SK-N-SH (cell line): ENCODE data around the gene TBKBP1. TPM values are rescaled to one million over a fixed set of nuclear protein-coding genes. Genes with fewer than 3 reads are reported as not detected.

ENCODE experiments used
- CTCF ChIA-PET: fragments of 300-600, 350-600 bp; formaldehyde crosslinking; extraction: SDS; loops from one replicate; lab custom pipeline; 2021; lab: Yijun Ruan, JAX
- POLR2A ChIA-PET: fragments of 350-600 bp; sonication (Branson Sonifier 250); formaldehyde crosslinking; extraction: SDS; loops from one replicate; lab custom pipeline; 2020; ENCODE audit warnings: antibody characterized with exemption, inconsistent platforms; lab: Yijun Ruan, JAX
- DNase-seq: peaks from one replicate; pipeline ENCODE4 v3.0.0; 2012
- H2AFZ ChIP-seq: fragments of 200-600 bp; sonication (generic); 2 replicates; pipeline ENCODE4 v1.8.1; 2016; ENCODE audit warnings: antibody characterized with exemption, mild to moderate bottlenecking, low read depth
- H3F3A ChIP-seq: fragments of 200-600 bp; sonication (generic); replicated peaks from 2 replicates; pipeline ENCODE3; 2016; ENCODE audit warnings: antibody characterized with exemption, mild to moderate bottlenecking; ENCODE audit not compliant: insufficient read depth
- H3K27ac ChIP-seq, 2 experiments: fragments of 200-500 bp in 1 of 2; fragments of 200-600 bp in 1 of 2; sonication (Bioruptor generic) in 1 of 2; sonication (generic), shearing (Covaris generic) in 1 of 2; 2 replicates each; pipeline versions ENCODE4 v1.5.1 to v1.6.1; 2014 to 2016; ENCODE audit warnings: low read depth in 2 of 2, inconsistent platforms in 1 of 2, low read length in 1 of 2, mild to moderate bottlenecking in 1 of 2, mixed read lengths in 1 of 2
- H3K27me3 ChIP-seq: fragments of 200-600 bp; sonication (generic), shearing (Covaris generic); 2 replicates; pipeline ENCODE4 v1.6.1; 2016; ENCODE audit warnings: mixed run types; ENCODE audit not compliant: insufficient read depth
- H3K36me3 ChIP-seq, 2 experiments: fragments of 200-500 bp in 1 of 2; fragments of 200-600 bp in 1 of 2; sonication (Bioruptor generic) in 1 of 2; sonication (generic) in 1 of 2; replicated peaks in 1 of 2; 2 replicates each; pipeline versions ENCODE3 to v1.5.1; 2014 to 2016; ENCODE audit warnings: low read length in 1 of 2, mild to moderate bottlenecking in 1 of 2; ENCODE audit not compliant: insufficient read depth in 2 of 2, control insufficient read depth in 1 of 2
- H3K4me1 ChIP-seq, 2 experiments: fragments of 200-500 bp in 1 of 2; fragments of 200-600 bp in 1 of 2; sonication (Bioruptor generic) in 1 of 2; sonication (generic), shearing (Covaris generic) in 1 of 2; 2 replicates each; pipeline versions ENCODE4 v1.5.1 to v1.6.1; 2014 to 2016; ENCODE audit warnings: low read depth in 1 of 2, low read length in 1 of 2, mixed run types in 1 of 2; ENCODE audit not compliant: insufficient read depth in 2 of 2, control insufficient read depth in 1 of 2
- H3K4me2 ChIP-seq: fragments of 200-600 bp; sonication (generic), shearing (Covaris generic); 2 replicates; pipeline ENCODE4 v1.6.1; 2017; ENCODE audit warnings: mixed run types
- H3K4me3 ChIP-seq, 2 experiments: fragments of 200-500 bp in 1 of 2; fragments of 200-600 bp in 1 of 2; sonication (Bioruptor generic) in 1 of 2; sonication (generic), shearing (Covaris generic) in 1 of 2; 2 replicates each; pipeline versions ENCODE4 v1.5.1 to v1.8.1; 2014 to 2016; ENCODE audit warnings: low read depth in 2 of 2, inconsistent platforms in 1 of 2, low read length in 1 of 2, mild to moderate bottlenecking in 1 of 2, mixed read lengths in 1 of 2, moderate library complexity in 1 of 2
- H3K79me2 ChIP-seq: fragments of 200-600 bp; sonication (generic); 2 replicates; pipeline ENCODE4 v1.8.1; 2017; ENCODE audit warnings: mild to moderate bottlenecking; ENCODE audit not compliant: insufficient read depth
- H3K9ac ChIP-seq: fragments of 200-600 bp; sonication (generic); 2 replicates; pipeline ENCODE4 v1.6.1; 2017; ENCODE audit warnings: mixed run types
- H3K9me2 ChIP-seq: fragments of 200-600 bp; sonication (generic); 2 replicates; pipeline ENCODE4 v1.6.1; 2017; ENCODE audit warnings: mixed run types
- H3K9me3 ChIP-seq: fragments of 200-600 bp; sonication (generic); 2 replicates; pipeline ENCODE4 v1.6.1; 2017; ENCODE audit warnings: mixed run types, mild to moderate bottlenecking, moderate library complexity
- H4K20me1 ChIP-seq: fragments of 200-600 bp; sonication (generic); 2 replicates; pipeline ENCODE4 v1.6.1; 2017; ENCODE audit warnings: mild to moderate bottlenecking, mixed run types; ENCODE audit not compliant: insufficient read depth
- GATA2 ChIP-seq: sonication (generic); formaldehyde crosslinking; IDR thresholded peaks from 2 replicates; pipeline ENCODE4 v1.5.0; 2020; ENCODE audit warnings: mild to moderate bottlenecking, missing genetic modification reagents
- RFX5 ChIP-seq: IDR thresholded peaks from 2 replicates; pipeline ENCODE4 v1.6.1; 2012; ENCODE audit warnings: mild to moderate bottlenecking, improper control_type of control experiment, low read length
- RXRA ChIP-seq: IDR thresholded peaks from 2 replicates; pipeline ENCODE4 v1.4.0; 2012; ENCODE audit warnings: low read depth, mild to moderate bottlenecking, borderline replicate concordance
- YY1 ChIP-seq: IDR thresholded peaks from 2 replicates; pipeline ENCODE4 v1.4.0; 2012; ENCODE audit warnings: low read depth, mild to moderate bottlenecking
- WGBS: methylation state at CpG from one replicate; pipeline ENCODE4 v1.1.6; 2017; ENCODE audit warnings: low lambda C conversion rate; 5-methylcytosine and 5-hydroxymethylcytosine counted together
- polyA plus RNA-seq, 3 experiments: library from polyadenylated mRNA; depleted of rRNA; stranded (reverse); fragments of >200 nt; gene quantifications; 2 replicates each; pipeline ENCODE4 v1.2.3, GENCODE V29; 2012
- TF ChIP-seq, protein P1 (sequence below): fragments of 150-350 bp; IDR thresholded peaks from 2 replicates; pipeline ENCODE4 v1.6.1; 2016; ENCODE audit warnings: mild to moderate bottlenecking, low read depth, low read length
- TF ChIP-seq, protein P2 (sequence below): IDR thresholded peaks from 2 replicates; pipeline ENCODE4 v1.4.0; 2012; ENCODE audit warnings: low read depth
- TF ChIP-seq, protein P3 (sequence below): IDR thresholded peaks from 2 replicates; pipeline ENCODE4 v1.4.0; 2012; ENCODE audit warnings: low read depth, borderline replicate concordance
- TF ChIP-seq, protein P4 (sequence below): fragments of 200-600 bp; sonication (generic); IDR thresholded peaks from 2 replicates; pipeline ENCODE4 v1.6.1; 2017; ENCODE audit warnings: antibody characterized with exemption, mild to moderate bottlenecking, moderate library complexity

The TBKBP1 gene
- polyA plus RNA-seq, 1 of the 3 experiments (the other 2 are of a cell fraction): 14.4 TPM

DNA sequence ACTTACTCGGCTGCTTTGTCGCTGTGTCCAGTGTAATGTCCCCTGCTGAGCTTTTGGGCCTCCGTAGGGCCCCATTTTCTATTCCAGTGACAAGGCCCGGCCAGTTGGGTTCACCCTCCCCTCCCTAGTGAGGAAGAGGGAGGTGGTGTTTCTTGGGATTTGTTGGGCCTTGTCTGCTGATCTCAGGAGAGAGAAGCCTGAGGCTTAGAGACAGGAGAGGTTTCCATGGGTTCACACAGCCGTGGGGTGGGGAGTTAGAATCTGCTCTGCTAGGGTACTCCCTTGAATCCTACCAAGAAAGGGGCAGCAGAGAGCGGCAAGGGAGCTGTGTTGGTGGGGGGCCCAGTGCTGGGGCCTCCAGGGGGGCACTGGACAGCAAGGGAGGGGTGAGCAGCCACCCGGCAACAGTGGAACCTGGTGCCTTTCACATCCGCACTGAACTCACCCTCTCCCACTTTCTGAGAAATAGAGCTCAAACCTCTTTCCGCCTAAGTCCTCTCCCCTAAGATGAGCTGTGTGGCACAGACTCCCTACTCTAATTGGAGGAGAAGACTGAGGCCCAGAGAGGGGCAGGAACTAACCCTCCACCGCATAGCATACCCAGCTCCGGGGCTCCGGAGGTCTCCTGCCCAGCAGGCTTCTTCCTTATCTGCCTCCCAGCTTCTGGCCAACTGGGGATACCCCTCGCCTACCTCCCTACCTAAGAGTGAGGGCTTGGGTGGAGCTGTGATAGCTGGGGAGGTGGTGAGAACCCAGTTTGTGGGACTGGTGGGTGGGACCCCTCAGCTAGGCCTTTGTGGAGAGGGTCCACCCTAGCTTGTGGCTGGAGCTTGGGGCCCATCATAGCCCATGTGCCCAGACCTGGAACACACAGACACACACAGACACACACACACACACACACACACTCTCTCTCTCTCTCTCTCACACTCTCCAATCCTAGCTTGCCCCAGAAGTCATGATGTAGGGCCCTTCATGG is 6.8 kb downstream of the TBKBP1 start:
- no peak overlapping the region for H3K4me3 ChIP-seq
- no peaks in the 10 kb centered on the region for H3K9me2 ChIP-seq
- peaks cover 12 to 23% of the 10 kb centered on the region in 2 experiments for H3K36me3 ChIP-seq
- H4K20me1 ChIP-seq: peaks cover 7% of the 10 kb centered on the region; the same call in 1 of the 2 replicates
- TF ChIP-seq RXRA (no peak), YY1 (no peak)
- TF ChIP-seq, protein P1, sequence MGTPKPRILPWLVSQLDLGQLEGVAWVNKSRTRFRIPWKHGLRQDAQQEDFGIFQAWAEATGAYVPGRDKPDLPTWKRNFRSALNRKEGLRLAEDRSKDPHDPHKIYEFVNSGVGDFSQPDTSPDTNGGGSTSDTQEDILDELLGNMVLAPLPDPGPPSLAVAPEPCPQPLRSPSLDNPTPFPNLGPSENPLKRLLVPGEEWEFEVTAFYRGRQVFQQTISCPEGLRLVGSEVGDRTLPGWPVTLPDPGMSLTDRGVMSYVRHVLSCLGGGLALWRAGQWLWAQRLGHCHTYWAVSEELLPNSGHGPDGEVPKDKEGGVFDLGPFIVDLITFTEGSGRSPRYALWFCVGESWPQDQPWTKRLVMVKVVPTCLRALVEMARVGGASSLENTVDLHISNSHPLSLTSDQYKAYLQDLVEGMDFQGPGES: no peak
- TF ChIP-seq, protein P2, sequence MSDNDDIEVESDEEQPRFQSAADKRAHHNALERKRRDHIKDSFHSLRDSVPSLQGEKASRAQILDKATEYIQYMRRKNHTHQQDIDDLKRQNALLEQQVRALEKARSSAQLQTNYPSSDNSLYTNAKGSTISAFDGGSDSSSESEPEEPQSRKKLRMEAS: no peak
- TF ChIP-seq, protein P3, sequence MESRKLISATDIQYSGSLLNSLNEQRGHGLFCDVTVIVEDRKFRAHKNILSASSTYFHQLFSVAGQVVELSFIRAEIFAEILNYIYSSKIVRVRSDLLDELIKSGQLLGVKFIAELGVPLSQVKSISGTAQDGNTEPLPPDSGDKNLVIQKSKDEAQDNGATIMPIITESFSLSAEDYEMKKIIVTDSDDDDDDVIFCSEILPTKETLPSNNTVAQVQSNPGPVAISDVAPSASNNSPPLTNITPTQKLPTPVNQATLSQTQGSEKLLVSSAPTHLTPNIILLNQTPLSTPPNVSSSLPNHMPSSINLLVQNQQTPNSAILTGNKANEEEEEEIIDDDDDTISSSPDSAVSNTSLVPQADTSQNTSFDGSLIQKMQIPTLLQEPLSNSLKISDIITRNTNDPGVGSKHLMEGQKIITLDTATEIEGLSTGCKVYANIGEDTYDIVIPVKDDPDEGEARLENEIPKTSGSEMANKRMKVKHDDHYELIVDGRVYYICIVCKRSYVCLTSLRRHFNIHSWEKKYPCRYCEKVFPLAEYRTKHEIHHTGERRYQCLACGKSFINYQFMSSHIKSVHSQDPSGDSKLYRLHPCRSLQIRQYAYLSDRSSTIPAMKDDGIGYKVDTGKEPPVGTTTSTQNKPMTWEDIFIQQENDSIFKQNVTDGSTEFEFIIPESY: no peak
- H3K9me3 ChIP-seq: no peaks in the 10 kb centered on the region
- H3K4me1 ChIP-seq: peaks cover 0 to under 1% of the 10 kb centered on the region in 2 experiments; a peak in 1 of 4 replicates
- no peak overlapping the region for H3K4me2 ChIP-seq
- ChIA-PET POLR2A (interaction anchor here (0.7 to 1.0 kb wide), 2 partner anchors 41 to 50 kb away, joined by 3 read pairs; no protein-coding TSS in a partner anchor), CTCF (interaction anchor here (0.7 to 11.3 kb wide), 10 partner anchors 12 to 101 kb away, joined by 3 to 211 read pairs (median 6); partner anchors contain the start of gene TBX21)
- no peaks in the 10 kb centered on the region for H3K79me2 ChIP-seq
- H3K9ac ChIP-seq: no peak overlapping the region
- no peak overlapping the region for H3K27ac ChIP-seq
- H3F3A ChIP-seq: peaks cover 7% of the 10 kb centered on the region
- no peak overlapping the region for H2AFZ ChIP-seq
- WGBS: 93% methylated on average over 13 of the region's 13 CpGs
- H3K27me3 ChIP-seq: no peaks in the 10 kb centered on the region
- DNase-seq: no peak

DNA sequence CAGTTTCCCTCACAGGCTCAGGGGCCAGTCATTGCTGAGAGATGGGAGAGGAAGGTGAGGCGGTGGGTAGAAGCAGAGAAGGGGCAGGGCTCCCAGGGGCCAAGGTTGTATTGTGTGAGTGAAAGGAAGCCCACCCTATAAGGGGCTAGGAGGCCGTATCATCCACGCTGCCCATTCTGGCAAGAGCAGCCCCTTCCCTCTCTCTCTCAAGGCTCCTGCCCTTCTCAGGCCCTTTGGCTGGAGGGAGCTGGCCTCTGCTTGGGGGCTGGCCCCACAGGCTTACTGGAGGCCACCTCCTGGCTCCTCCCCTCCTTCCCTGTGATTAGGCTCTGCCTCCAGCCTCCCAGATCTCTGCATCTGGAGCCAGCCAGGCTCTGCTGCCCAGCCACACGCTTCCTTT is 7.6 kb downstream of the TBKBP1 start:
- H2AFZ ChIP-seq: no peak overlapping the region
- H3F3A ChIP-seq: peaks cover 7% of the 10 kb centered on the region
- H3K9ac ChIP-seq: no peak overlapping the region
- no peak for TF ChIP-seq RFX5
- TF ChIP-seq, protein P4, sequence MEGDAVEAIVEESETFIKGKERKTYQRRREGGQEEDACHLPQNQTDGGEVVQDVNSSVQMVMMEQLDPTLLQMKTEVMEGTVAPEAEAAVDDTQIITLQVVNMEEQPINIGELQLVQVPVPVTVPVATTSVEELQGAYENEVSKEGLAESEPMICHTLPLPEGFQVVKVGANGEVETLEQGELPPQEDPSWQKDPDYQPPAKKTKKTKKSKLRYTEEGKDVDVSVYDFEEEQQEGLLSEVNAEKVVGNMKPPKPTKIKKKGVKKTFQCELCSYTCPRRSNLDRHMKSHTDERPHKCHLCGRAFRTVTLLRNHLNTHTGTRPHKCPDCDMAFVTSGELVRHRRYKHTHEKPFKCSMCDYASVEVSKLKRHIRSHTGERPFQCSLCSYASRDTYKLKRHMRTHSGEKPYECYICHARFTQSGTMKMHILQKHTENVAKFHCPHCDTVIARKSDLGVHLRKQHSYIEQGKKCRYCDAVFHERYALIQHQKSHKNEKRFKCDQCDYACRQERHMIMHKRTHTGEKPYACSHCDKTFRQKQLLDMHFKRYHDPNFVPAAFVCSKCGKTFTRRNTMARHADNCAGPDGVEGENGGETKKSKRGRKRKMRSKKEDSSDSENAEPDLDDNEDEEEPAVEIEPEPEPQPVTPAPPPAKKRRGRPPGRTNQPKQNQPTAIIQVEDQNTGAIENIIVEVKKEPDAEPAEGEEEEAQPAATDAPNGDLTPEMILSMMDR: no peak
- TF ChIP-seq, protein P3: no peak
- no peak for TF ChIP-seq GATA2 (CRISPR knock-in tag)
- TF ChIP-seq, all 33 proteins: peak for 0
- Histone ChIP-seq H3K79me2 (no peaks in the 10 kb centered on the region), H3K27ac (no peak overlapping the region), H3K27me3 (no peaks in the 10 kb centered on the region), H4K20me1 (peaks cover 7% of the 10 kb centered on the region; the same call in 1 of the 2 replicates), H3K4me1 (no peaks in the 10 kb centered on the region; a peak in 2 of 4 replicates), H3K4me2 (no peak overlapping the region), H3K36me3 (peaks cover 12 to 22% of the 10 kb centered on the region in 2 experiments), H3K4me3 (no peak overlapping the region), H3K9me3 (no peaks in the 10 kb centered on the region), H3K9me2 (no peaks in the 10 kb centered on the region)
- ChIA-PET CTCF (interaction anchor here (1.0 to 11.3 kb wide), 6 partner anchors 11 to 89 kb away, joined by 3 to 211 read pairs (median 84); partner anchors contain the start of gene TBX21), POLR2A (interaction anchor here (1.0 kb wide), 1 partner anchor 51 kb away, joined by 3 read pairs; no protein-coding TSS in a partner anchor)
- 99% methylated on average over 4 of the region's 4 CpGs for WGBS
- DNase-seq: peak; percentile 70
